Activated CD8-positive, alpha-beta memory T cell treated with anti-CD3 and anti-CD28 coated beads, Interleukin-2, amount 50 U/mL, for 1 hour (primary cell): ENCODE data around the gene SRL.

ENCODE experiments used
- DNase-seq: peaks from one replicate; pipeline ENCODE4 v3.0.0-alpha.2; 2020; ENCODE audit errors: extremely low read depth

The SRL gene

DNA sequence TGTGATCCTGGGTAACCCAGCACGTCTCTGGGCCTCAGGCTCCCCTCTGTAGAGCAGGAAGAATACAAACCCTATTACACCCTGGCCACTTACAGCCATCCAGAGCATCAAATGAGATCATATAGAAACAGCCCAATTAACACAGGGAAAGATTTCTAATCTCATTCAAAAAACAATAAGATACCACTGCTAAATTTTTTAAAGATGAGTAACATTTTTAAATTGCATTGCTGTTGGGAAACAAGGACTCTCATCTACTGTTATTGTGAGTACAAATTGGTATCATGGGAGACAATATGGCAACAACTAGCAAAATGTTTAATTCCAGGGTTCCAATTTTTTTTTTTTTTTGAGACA, 41.1 kb downstream of the SRL start:
- DNase-seq = no peak

DNA sequence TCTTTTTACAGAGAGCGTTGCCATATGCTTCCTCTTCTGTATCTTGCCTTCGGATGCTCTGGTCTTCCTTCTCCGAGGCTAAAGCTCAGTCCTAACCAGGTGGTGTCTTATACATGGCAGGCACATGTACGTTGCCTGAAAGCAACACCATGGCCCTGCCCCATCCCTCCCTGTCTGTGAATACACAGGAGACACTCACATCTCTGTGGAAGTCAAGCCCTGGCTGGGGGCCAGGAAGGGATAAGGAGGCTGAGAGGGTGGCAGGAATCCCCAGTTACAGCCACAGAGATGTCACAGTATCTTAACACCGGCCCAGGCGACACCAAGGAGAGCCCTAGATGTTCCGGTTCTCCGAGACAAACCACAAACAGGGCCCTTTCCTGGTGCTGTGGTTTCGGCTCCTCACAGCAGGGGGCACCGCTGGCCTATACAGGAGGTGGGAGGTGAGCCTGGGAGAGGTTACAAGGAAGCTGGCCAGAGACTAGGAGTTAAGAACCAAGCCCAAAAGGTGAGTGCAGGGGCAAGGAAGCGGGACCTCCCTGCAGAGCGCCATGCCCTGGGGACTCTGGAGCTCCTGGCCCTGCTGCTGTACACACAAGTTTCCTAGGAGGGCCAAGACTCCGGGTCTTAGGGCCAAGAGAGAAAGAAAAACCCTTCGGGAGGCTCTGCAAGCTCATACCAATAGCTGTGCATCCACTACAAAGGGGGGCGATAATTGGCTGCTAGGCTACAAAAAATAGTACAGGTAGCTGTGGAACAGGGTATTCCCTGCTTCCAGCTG, 41.7 kb downstream of the SRL start:
- DNase-seq = no peak

DNA sequence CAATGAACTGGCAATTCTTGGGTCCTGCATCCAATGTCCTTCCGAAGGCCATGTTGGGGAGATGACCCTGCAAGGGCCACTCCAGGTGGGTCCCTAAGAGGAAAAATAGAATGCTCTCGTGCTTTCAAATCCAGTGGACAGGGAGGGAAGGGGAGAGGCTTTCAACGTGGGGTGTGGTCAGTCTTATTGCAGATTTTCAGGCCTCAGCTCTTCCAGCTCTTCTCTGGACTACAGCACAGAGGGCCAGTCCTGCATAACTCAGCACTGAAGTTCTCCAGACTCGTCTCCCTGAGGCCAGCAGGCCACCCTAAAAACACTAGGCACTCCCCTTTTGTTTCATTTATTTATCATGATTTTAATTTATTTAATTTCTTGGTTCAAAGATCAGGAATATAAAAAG, 43.1 kb downstream of the SRL start:
- no peak for DNase-seq

DNA sequence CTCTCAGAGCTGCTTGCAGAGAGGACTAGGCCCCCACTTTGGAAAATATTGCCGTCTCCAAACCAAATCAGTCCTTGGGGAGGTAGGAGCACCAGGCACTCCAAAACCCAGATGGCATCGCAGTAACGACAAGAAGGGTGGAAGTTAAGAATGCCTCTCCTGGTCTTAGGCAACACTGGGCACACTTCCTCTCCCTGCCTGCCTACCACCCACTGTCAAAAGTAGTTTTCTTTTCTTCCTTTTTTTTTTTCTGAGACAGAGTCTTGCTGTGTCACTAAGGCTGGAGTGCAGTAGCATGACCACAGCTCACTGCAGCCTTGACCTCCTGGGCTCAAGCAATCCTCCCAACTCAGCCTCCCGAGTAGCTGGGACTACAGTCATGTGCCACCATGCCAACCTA, 47.2 kb downstream of the SRL start:
- DNase-seq = no peak

DNA sequence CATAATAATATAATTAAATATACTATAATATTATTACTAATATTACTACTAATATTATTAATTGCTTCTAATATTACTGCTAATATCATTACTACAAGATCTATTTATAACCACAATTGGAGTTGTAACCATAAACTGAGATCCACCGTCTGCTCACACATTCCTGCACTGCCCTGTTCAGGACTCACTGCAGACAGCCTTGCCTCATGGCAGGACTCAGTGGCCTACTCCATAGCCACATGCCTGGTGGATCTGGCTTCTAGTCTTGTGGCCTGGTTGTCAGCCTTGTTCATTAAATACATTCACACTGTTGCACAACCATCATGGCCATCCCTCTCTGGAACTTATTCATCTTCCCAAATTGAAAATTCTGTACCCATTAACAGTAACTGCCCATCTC, 48.0 kb downstream of the SRL start:
- DNase-seq = no peak

DNA sequence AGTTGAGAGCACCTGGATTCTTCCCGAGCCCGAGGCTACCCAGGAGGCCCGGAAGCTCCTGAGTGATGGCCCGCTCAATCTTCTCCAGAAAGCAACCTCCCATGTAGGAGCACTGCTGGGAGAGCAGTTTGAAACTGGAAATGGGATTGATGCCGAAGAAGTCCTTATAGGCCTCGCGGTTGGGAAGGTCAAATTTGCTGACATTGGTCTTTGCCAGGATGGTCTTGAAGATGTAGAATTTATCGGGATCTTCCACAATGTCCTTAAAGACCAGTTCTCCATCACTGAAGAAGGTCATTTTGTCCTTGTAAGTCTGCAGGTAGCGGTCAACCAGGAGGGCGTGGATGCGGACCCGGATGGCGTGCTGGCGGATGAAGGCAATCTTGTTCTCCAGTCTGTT, 49.7 kb downstream of the SRL start:
- DNase-seq = no peak

DNA sequence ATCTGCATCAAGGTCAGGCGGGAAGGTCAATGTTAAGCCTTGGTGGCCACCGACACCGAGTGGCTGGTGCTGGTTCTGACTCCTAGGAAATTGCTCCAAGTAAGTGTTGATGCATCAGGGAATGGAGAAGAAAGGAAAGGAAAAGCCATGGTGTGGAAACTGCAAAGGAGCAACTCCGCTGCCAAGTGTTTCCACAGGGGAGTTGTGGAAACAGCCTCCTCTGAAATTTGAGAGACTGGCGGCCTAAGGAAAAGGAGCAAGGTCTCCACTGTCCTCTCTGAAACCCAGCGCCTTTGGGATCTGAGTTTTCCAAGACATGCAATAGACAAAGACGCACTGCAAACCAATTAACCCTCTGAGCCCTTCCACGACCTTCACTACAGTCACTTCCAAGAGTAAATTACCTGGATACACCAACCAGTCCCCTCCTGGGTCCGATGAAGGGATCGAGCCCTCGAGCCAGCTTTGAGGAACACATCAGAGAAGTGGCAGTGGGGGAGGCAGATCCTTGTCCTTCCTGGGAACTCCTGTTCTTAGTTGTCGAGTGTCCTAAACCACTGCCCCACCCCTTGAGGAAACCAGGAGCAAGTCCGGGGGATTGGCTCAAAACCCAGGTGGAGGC, 51.1 kb downstream of the SRL start:
- no peak for DNase-seq

DNA sequence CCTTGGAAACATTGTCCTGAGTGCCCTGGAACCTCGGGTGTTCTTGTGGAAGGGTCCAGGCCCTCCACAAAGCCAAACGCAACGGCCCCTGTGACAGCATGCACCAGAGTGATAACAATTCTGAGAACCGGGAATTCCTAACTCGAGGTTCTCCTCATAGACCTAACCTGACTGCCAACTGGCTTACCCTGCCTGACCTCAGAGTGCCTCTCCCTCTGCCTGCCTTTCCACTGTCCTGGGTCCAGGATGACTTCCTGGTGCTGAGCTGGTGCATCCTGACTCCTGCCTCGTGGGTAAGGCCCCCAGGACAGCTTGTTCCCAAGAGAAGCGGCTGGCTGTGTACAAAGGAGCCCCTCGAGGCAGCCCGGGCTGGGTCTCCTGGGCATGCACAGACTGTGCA, 51.8 kb downstream of the SRL start:
- DNase-seq = no peak

DNA sequence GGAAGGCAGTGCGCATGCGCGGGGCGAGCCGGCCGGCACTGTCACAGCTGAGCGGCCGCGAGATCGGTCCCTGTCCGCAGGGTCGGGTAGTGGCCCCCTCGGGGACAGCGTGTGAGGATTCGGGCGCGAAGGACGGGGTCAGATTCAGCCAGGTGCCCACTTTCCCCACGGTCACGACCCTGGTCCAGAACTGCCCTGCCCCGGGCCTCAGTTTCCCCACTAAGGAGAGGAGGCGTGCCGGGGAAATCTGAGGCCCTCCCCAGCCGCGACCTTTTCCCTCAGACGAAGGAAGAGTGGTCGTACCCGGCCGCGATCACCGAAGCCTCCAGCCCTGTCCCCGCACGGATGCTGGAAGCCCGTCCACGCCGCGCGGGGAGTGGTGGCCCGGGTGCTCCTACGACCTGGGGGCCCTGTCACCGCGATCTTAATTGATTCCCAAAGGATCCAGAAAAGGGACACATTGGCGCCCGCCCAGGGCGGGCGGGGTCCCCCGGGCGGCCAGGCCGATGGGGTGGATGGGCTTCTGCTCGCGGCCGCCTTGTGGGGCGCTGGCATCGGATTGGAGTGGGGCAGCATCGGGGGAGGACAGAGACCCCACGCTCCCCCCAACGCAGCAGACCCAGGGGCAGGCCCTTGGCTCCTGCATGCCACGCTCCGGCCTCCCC, 57.7 kb downstream of the SRL start:
- DNase-seq = no peak

DNA sequence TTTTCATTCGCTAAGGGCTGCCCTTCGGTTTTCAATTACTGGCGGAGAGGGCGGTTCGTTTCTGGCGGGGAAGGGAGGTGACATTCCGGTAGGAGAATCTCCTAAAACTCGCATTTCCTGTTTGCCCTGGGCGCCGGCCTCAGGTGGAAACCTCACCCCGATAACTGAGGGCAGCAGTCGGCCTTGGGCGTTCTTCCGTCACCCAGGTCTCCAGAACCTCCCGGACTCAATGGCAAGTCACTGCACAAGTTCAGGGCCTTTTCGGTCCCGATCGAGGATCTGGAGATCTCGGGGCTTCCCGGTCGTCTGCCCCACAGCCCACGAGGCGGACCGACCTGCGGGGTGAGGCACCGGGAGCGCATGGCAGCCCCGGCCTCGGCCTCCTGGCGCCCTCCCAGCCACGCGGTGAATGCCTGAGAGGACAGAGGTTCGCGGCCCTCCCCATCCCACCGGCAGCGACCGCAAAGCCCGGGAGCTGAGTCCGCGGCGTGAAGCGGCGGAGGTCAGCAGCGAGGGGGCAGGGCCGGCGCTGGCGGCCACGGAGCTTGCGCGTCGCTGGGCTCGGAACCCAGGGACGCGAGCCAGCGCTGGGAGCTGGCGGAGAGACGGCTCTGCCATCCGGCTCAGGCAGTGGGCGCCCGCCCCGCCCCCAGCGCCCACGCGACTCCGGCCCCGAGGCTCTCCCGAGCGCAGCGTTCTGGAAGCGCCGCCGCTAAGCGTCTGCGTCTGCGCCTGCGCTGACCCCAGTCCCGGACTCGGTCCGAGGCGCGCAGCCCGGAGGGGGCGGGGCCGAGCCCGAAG, 58.4 kb downstream of the SRL start:
- peak; percentile 20 for DNase-seq

DNA sequence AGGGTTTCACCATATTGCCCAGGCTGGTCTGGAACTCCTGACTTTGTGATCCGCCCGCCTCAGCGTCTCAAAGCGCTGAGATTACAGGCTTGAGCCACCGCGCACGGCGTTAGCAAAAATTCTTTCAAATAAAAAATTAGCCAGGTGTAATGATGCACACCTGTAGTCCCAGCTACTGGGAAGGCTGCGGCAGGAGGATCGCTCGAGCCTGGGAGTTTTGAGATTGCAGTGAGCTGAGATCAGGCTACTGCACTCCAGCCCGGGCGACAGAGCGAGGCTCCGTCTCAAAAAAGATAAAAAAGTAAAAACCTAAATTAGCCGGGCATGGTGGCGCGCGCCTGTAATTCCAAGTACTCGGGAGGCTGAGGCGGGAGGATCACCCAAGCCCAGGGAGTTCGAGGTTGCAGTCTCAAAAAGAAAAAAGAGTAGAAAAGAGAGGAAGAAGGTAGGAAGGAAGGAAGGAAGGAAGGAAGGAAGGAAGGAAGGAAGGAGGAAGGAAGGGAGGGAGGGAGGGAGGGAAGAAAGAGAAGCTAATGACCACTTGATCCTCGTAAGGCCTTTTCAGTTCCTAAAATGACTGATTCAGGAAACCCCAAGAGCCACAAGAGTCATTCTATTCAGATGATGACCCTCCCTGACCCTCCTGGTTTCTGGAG, 59.2 kb downstream of the SRL start:
- no peak for DNase-seq

DNA sequence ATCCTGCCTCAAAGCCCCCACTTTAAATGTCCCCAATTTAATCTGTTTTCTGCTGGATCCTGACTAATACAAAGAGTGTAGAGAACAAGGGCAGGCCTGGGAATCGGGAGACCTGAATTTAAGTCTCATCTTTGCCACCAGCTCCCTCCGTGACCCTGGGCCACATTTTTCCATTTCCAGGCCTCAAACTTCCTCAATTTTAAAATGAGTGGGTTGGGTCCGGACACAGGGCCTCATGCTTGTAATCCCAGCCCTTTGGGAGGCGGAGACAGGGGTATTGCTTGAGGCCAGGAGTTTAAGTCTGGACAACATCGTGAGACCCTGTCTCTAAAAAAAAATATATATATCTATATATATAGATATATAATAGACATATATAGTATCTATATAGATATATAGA, 61.4 kb downstream of the SRL start:
- DNase-seq = no peak

DNA sequence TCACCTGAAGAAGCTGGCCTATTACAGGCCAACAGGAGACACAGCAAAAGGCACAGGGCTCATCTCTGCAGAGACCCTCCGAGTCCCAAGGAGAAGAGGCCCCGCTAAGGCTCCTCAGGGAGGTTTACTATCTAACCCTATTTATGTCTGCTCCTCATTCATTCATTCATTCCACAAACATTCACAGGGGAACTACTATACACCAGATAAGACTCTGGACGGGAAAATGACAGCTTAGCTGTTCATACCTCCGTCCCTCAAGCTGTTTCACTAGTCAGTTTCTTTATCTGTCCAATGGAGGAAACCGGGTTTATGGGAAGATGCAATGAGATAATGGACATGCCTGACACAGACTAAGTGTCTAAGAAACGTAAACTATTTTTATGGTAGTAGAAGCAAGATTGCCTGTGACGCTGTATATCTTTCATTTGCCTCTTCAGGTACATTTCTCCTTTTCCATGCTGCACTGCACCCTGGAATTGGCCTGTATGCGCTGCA, 62.1 kb downstream of the SRL start:
- no peak for DNase-seq

DNA sequence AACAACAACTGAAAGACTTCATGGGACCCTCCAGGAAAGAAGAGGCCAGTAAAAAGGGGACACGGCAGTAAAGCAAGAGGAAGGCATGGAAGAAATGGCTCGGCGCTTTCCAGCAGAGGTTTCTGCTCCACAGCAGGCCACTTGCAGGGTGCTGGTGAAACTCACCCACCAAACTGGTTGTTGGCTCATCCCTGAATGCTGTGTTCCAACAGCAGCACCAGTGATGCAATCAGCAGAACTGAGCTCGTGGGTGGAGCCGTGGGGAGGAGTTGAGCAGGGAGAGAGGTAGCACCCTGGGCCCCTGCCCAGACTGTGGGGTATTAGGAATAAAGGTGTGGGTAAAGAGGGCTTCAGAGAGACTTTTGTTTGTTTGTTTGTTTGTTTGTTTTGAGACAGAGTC, 62.9 kb downstream of the SRL start:
- no peak for DNase-seq

DNA sequence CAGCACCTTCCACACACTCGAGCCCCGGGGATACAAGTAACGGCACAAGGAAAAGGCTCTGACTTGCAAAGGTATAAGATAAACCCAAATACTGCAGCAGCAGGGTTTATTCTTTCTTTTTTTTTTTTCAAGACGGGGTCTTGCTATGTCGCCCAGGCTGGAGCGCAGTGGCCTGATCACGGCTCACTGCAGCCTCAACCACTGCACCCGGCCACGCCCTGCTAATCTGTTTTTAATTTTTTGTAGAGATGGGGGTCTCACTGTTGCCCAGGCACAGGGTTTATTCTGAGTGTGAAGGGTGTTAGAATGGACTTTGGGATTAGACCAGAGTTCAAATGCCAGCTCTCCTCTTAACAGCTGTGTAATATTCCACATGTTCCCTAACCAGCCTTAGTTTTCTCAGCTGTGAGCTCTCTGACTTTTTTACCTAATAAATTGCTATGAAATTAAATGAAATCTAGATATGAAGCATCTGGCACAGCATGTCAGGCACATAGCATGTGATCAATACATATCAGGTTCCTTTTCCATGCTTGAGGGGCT, 63.3 kb downstream of the SRL start:
- no peak for DNase-seq

DNA sequence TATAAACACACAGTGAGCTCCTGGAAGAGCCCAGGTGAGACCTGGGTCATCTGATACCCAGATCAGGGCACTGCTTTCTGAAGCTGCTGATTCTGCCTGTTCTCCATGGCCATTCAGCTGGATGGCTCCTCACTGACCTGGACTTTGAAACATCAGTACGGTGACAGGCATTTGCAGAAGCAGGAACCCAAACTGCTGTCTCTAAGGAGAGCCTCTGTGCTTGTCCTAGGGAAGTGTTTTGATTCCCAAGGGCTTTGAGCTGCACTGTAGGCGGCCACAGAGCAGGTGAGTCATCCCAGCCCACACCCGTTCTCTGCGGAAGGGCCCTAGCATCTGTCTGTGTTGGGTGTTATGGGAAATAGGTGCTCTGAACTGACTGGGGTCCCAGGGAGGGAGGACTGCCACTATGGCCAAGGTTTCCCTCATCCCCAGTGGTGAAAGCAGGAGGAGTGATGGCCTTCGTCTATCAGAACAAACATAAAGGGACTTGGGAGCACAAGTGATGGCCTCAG, 64.9 kb downstream of the SRL start:
- no peak for DNase-seq

DNA sequence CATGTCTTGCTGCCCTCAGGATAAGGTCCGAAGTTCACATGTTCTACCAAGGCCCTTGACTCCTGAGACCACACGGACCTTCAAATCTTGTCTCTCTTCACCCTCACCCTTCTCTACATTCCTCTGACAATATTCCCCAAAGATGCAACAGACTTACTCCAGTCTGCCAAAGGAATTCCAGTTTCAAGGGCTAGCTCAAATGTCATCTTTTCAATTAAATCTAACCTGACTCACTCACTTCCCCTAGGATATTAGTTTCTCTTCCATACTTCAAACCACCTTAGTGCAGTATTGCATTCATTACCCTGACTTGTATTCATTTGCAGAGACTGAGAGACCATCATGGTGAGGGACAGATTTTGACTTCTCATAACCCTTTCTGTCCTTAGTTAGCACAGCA, 66.0 kb downstream of the SRL start:
- no peak for DNase-seq

DNA sequence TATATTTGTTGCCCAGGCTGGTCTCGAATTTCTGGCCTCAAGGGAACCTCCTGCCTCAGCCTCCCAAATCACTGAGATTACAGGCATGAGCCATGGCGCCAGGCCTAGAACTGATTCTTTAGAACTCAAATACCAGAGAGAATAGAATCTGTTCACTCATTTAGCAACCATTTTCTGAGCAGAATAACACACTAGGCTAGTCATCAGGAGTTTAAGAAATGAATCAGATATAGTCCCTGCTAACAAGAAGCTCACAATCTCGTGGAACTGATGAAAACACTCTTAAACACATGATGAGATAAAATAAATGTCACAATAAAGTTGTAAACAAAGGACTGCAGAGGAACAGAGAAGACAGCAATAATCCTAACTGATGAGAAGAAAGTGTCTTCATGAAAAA, 69.8 kb downstream of the SRL start:
- no peak for DNase-seq

DNA sequence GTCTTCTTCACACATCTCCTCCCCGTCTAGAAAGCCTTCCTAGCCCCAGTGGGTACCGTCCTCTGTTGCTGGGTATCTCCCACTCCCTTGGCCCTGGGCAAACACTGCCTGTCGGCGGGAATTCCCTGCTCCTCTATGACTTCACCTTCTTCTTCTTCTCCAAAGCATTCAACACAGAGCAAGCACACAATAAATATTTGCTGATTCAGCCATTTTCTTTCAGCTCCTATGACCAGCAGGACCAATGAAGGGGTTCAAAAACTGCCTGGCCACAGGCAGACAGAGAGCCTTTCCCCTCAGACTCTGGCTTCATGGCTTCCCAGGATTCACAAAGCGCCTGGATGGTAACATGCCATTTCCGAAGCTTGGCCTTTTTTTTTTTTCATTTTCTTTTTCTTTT, 72.5 kb downstream of the SRL start:
- DNase-seq = no peak

DNA sequence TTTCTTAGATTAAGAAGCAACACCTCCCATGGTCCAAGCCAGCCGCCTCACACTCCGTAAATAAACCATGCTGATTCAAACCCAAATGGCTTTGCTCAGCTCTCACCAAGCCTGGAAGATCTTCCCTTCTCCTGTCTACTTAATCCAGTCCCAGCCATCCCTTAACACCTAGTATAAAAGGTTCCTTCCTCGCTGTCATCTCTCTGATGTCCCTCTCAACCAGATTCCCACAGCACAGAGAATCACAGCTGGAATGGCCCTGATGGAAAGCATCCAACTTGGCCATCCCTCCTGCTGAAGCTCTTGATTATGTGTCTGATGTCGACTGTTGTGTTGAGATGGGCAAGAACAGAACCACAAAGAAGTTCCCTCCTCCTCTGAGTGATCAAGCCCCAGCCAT, 75.1 kb downstream of the SRL start:
- no peak for DNase-seq

DNA sequence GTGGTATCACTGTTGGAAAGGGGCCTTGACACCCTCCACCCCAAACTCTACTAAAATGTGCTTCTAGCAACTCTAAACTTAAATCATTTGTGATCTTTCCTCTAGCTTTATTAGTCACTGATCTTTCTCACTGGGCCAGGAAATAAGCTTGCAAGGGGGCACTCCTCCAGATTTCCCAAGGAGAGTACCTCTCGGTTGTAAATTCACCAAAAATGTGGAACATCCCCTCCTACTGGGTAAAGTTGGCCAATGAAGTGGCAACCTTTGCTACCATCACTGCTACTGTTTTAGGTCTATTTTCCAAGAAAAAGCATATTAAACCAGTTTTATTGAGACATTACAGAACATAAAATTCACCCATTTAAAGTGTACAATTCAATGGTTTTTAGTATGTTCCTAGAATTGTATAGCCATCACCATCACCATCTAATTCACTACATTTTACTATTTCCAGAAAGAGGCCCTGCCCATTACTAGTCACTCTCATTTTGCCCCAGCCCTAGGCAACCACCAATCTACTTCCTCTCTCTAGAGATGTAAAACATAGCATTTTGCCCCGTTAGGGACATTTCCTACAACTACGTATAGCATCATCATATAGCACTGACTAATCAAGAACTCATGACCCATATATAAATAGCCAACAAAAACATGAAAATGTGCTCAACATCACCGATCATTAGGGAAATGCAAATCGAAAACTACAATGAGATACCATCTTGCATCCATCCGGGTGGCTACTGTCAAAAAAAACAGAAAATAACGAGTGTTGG, 81.0 kb downstream of the SRL start:
- no peak for DNase-seq
